ENCODE data around the gene SULT1B1.

The SULT1B1 gene

GRCh38 chr4:69718396-69719271, 41.8 kb downstream of the SULT1B1 start:
- TF ChIP-seq POLR2A (IDR thresholded peaks at IDR 0.05; ENCODE audit: low read depth, low read length) (no peak), TAF1 (IDR thresholded peaks at IDR 0.05; ENCODE audit: borderline replicate concordance, low read depth, low read length) (no peak), POLR2AphosphoS5 (IDR thresholded peaks at IDR 0.05; ENCODE audit: low read depth, low read length) (no peak)
- no peak for DNase-seq (ENCODE audit: insufficient read length)

GRCh38 chr4:69717778-69718177, 42.6 kb downstream of the SULT1B1 start:
- DNase-seq (ENCODE audit: insufficient read length) (no peak), FAIRE-seq (no peak)
- TF ChIP-seq TAF1 (IDR thresholded peaks at IDR 0.05; ENCODE audit: borderline replicate concordance, low read depth, low read length) (no peak), POLR2A (IDR thresholded peaks at IDR 0.05; ENCODE audit: low read depth, low read length) (no peak), POLR2AphosphoS5 (IDR thresholded peaks at IDR 0.05; ENCODE audit: low read depth, low read length) (no peak)

More at GRCh38 chr4:69718396-69719271, 41.8 kb downstream of the SULT1B1 start:
- FAIRE-seq, result no peak

GRCh38 chr4:69716654-69717053, 43.8 kb downstream of the SULT1B1 start:
- DNase-seq (ENCODE audit: insufficient read length) (no peak), FAIRE-seq (no peak)
- TF ChIP-seq POLR2AphosphoS5 (IDR thresholded peaks at IDR 0.05; ENCODE audit: low read depth, low read length) (no peak), TAF1 (IDR thresholded peaks at IDR 0.05; ENCODE audit: borderline replicate concordance, low read depth, low read length) (no peak), POLR2A (IDR thresholded peaks at IDR 0.05; ENCODE audit: low read depth, low read length) (no peak)

DNA sequence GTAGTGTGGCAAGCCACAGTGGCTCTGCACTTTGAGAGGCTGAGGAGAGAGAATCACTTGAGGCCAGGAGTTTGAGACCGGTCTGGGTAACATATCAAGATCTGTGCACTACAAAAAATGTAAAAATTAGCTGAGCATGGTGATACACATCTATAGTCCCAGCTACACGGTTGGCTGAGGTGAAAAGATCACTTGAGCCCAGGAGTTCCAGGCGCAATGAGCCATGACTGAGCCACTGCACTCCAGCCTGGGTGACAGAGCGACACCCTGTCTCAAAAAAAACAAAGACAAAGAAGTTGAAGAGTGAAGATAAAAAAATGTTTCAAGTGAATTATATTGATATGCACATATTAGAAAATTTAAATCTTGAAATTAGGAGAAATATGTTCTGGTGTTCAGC, 46.3 kb downstream of the SULT1B1 start:
- DNase-seq (ENCODE audit: insufficient read length) (no peak), FAIRE-seq (no peak)
- no peak for TF ChIP-seq POLR2AphosphoS5 (IDR thresholded peaks at IDR 0.05; ENCODE audit: low read depth, low read length)

GRCh38 chr4:69713593-69713992, 46.8 kb downstream of the SULT1B1 start:
- no peak for DNase-seq (ENCODE audit: insufficient read length)
- FAIRE-seq, result no peak
- TF ChIP-seq POLR2AphosphoS5 (IDR thresholded peaks at IDR 0.05; ENCODE audit: low read depth, low read length) (no peak), TAF1 (IDR thresholded peaks at IDR 0.05; ENCODE audit: borderline replicate concordance, low read depth, low read length) (no peak), POLR2A (IDR thresholded peaks at IDR 0.05; ENCODE audit: low read depth, low read length) (no peak)

DNA sequence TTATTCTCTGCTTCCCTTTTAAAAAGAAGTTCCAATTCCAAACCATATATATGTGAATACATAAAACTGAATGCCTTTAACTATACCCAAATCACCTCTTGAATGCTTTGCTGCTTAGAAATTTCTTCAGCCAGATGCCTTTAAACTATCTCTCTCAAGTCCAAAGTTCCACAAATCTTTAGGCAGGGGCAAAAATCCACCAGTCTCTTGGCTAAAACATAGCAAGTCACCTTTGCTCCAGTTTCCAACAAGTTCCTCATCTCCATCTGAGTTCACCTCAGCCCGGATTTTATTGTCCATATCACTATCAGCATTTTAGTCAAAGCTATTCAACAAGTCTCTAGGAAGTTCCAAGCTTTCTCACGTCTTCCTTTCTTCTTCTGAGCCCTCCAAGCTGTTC, 49.8 kb downstream of the SULT1B1 start:
- TF ChIP-seq POLR2AphosphoS5 (IDR thresholded peaks at IDR 0.05; ENCODE audit: low read depth, low read length), result no peak
- FAIRE-seq (no peak), DNase-seq (ENCODE audit: insufficient read length) (no peak)

- TF ChIP-seq POLR2A (IDR thresholded peaks at IDR 0.05; ENCODE audit: low read depth, low read length), result no peak
- TF ChIP-seq TAF1 (IDR thresholded peaks at IDR 0.05; ENCODE audit: borderline replicate concordance, low read depth, low read length), result no peak
- no peak for TF ChIP-seq POLR2AphosphoS5 (IDR thresholded peaks at IDR 0.05; ENCODE audit: low read depth, low read length)
- no peak for DNase-seq (ENCODE audit: insufficient read length)
- no peak for FAIRE-seq
Measured at GRCh38 chr4:69708211-69708610, 52.2 kb downstream of the SULT1B1 start.

GRCh38 chr4:69707807-69708206, 52.6 kb downstream of the SULT1B1 start:
- TF ChIP-seq TAF1 (IDR thresholded peaks at IDR 0.05; ENCODE audit: borderline replicate concordance, low read depth, low read length) (no peak), POLR2A (IDR thresholded peaks at IDR 0.05; ENCODE audit: low read depth, low read length) (no peak), POLR2AphosphoS5 (IDR thresholded peaks at IDR 0.05; ENCODE audit: low read depth, low read length) (no peak)
- FAIRE-seq (no peak), DNase-seq (ENCODE audit: insufficient read length) (no peak)

GRCh38 chr4:69702201-69702600, 58.2 kb downstream of the SULT1B1 start:
- DNase-seq (ENCODE audit: insufficient read length), result no peak
- no peak for FAIRE-seq
- TF ChIP-seq POLR2A (IDR thresholded peaks at IDR 0.05; ENCODE audit: low read depth, low read length), result no peak
- no peak for TF ChIP-seq POLR2AphosphoS5 (IDR thresholded peaks at IDR 0.05; ENCODE audit: low read depth, low read length)
- TF ChIP-seq TAF1 (IDR thresholded peaks at IDR 0.05; ENCODE audit: borderline replicate concordance, low read depth, low read length), result no peak

GRCh38 chr4:69701696-69702095, 58.7 kb downstream of the SULT1B1 start:
- DNase-seq (ENCODE audit: insufficient read length) (no peak), FAIRE-seq (no peak)
- TF ChIP-seq POLR2A (IDR thresholded peaks at IDR 0.05; ENCODE audit: low read depth, low read length) (no peak), POLR2AphosphoS5 (IDR thresholded peaks at IDR 0.05; ENCODE audit: low read depth, low read length) (no peak), TAF1 (IDR thresholded peaks at IDR 0.05; ENCODE audit: borderline replicate concordance, low read depth, low read length) (no peak)

GRCh38 chr4:69697536-69698242, 62.7 kb downstream of the SULT1B1 start:
- FAIRE-seq (peak; percentile 17), DNase-seq (ENCODE audit: insufficient read length) (no peak)
- TF ChIP-seq POLR2A (IDR thresholded peaks at IDR 0.05; ENCODE audit: low read depth, low read length) (no peak), TAF1 (IDR thresholded peaks at IDR 0.05; ENCODE audit: borderline replicate concordance, low read depth, low read length) (no peak)

DNA sequence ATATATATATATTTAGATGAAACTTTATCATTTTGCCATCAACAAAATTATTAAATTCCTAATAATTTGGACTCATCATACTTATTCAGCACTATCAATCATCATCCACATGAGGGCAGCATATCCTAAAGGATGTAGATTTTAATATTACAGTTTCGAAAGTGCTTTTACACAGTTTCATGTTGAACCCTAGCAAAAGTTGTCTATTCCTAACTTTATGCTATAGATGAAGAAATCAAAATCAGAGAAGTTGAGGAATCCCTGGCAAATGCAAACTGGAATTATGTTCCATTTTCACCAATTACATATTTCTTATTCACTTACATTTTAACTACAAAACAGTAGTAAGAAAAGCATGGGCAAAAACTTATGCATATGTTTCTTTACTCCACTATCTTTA, 70.8 kb downstream of the SULT1B1 start:
- TF ChIP-seq POLR2A (IDR thresholded peaks at IDR 0.05; ENCODE audit: low read depth, low read length) (no peak), POLR2AphosphoS5 (IDR thresholded peaks at IDR 0.05; ENCODE audit: low read depth, low read length) (no peak), TAF1 (IDR thresholded peaks at IDR 0.05; ENCODE audit: borderline replicate concordance, low read depth, low read length) (no peak)
- DNase-seq (ENCODE audit: insufficient read length) (no peak), FAIRE-seq (no peak)

Measured in GM12892 (cell line).